B cell (primary cell): ENCODE data around the gene SSX2IP. TPM values are rescaled to one million over a fixed set of nuclear protein-coding genes. Genes with fewer than 3 reads are reported as not detected.
"Not testable (repeated sequence)": the region's sequence is repeated elsewhere in the genome, so short reads cannot be mapped to it uniquely, and the experiment has no call there.

Experiments
- ATAC-seq: fragments of 200-7000 bp; cut with Tn5 transposase; one replicate; pipeline ENCODE4 v1.10.0; 2021; ENCODE audit warnings: low read depth, mild to moderate bottlenecking, moderate number of reproducible peaks, moderate library complexity
- CTCF ChIA-PET: fragments of 350-600 bp; sonication (Branson Sonifier 250); formaldehyde crosslinking; loops from one replicate; lab custom pipeline; 2021; ENCODE audit warnings: antibody characterized with exemption, inconsistent platforms; lab: Charles Lee
- POLR2A ChIA-PET: fragments of 350-600 bp; sonication (Branson Sonifier 250); formaldehyde crosslinking; loops from one replicate; lab custom pipeline; 2021; ENCODE audit warnings: antibody characterized with exemption; lab: Charles Lee
- DNase-seq: peaks from one replicate; pipeline ENCODE4 v3.0.0; 2013
- H2AFZ ChIP-seq: 2 replicates; pipeline ENCODE4 v1.6.1; 2012; ENCODE audit warnings: mild to moderate bottlenecking, low read depth, low read length; ENCODE audit not compliant: insufficient read depth, poor library complexity, severe bottlenecking
- H3K27ac ChIP-seq, 2 donors: 1 replicate in 1 of 2; 2 replicates in 1 of 2; pipeline ENCODE4 v1.5.1; 2012 to 2013; ENCODE audit warnings: low read length in 2 of 2, mild to moderate bottlenecking in 2 of 2, moderate library complexity in 1 of 2
- H3K27me3 ChIP-seq, 4 experiments: fragments of 200-600 bp in 1 of 4; sonication (generic) in 1 of 4; replicated peaks in 1 of 4; 1 replicate in 2 of 4; 2 replicates in 2 of 4; pipeline versions ENCODE4 v1.6.1 to v1.7.0; 2013 to 2016; ENCODE audit warnings: low read length in 3 of 4, mild to moderate bottlenecking in 2 of 4, mixed read lengths in 1 of 4, moderate library complexity in 1 of 4; ENCODE audit not compliant: insufficient read depth in 4 of 4, control insufficient read depth in 3 of 4; ENCODE audit errors: control extremely low read depth in 1 of 4
- H3K36me3 ChIP-seq, 2 experiments: replicated peaks in 1 of 2; 1 replicate in 1 of 2; 2 replicates in 1 of 2; pipeline versions ENCODE4 v1.6.1 to v1.7.1; 2013; ENCODE audit warnings: low read length in 1 of 2; ENCODE audit not compliant: insufficient read depth in 2 of 2, control insufficient read depth in 1 of 2; ENCODE audit errors: control extremely low read depth in 1 of 2, extremely low read depth in 1 of 2
- H3K4me1 ChIP-seq, 2 donors: fragments of 200-600 bp in 1 of 2; sonication (generic) in 1 of 2; 1 replicate in 1 of 2; 2 replicates in 1 of 2; pipeline versions ENCODE4 v1.5.1 to v1.6.1; 2013 to 2017; ENCODE audit warnings: low read length in 2 of 2; ENCODE audit not compliant: control insufficient read depth in 2 of 2, insufficient read depth in 2 of 2
- H3K4me2 ChIP-seq: replicated peaks from 2 replicates; pipeline ENCODE3; 2012; ENCODE audit warnings: mild to moderate bottlenecking, low read depth, low read length; ENCODE audit not compliant: poor library complexity, severe bottlenecking
- H3K4me3 ChIP-seq, 5 experiments: fragments of 200-600 bp in 1 of 5; sonication (generic) in 1 of 5; 1 replicate in 3 of 5; 2 replicates in 2 of 5; pipeline versions ENCODE4 v1.5.1 to v1.7.0; 2011 to 2016; ENCODE audit warnings: low read length in 4 of 5, mild to moderate bottlenecking in 4 of 5, low read depth in 2 of 5, control low read depth in 1 of 5, moderate library complexity in 1 of 5; ENCODE audit not compliant: insufficient read depth in 1 of 5; ENCODE audit errors: control extremely low read depth in 1 of 5, extremely low read depth in 1 of 5
- H3K79me2 ChIP-seq: fragments of 200-600 bp; sonication (generic); one replicate; pipeline ENCODE4 v1.6.0; 2016; ENCODE audit warnings: low read length; ENCODE audit not compliant: control insufficient read depth, insufficient read depth
- H3K9ac ChIP-seq: fragments of 200-600 bp; sonication (generic); 2 replicates; pipeline ENCODE4 v1.6.1; 2017; ENCODE audit warnings: mild to moderate bottlenecking, low read length, moderate library complexity
- H3K9me3 ChIP-seq, 3 donors: one replicate each; pipeline versions ENCODE4 v1.6.1 to v1.7.1; 2013; ENCODE audit warnings: low read length in 2 of 3; ENCODE audit not compliant: control insufficient read depth in 2 of 3, insufficient read depth in 1 of 3; ENCODE audit errors: control extremely low read depth in 1 of 3
- H4K20me1 ChIP-seq: 2 replicates; pipeline ENCODE4 v1.6.0; 2012; ENCODE audit warnings: mild to moderate bottlenecking, low read length; ENCODE audit not compliant: insufficient read depth, control insufficient read depth, poor library complexity, severe bottlenecking
- H3K27ac Mint-ChIP-seq: one replicate; pipeline ENCODE4 v1.8.0; 2021; ENCODE audit warnings: mixed read lengths
- H3K27me3 Mint-ChIP-seq: one replicate; pipeline ENCODE4 v1.8.0; 2021; ENCODE audit warnings: mixed read lengths
- H3K4me1 Mint-ChIP-seq: one replicate; pipeline ENCODE4 v1.8.0; 2021; ENCODE audit warnings: mixed read lengths
- H3K4me3 Mint-ChIP-seq: one replicate; pipeline ENCODE4 v1.8.0; 2021; ENCODE audit warnings: mixed read lengths
- H3K9me3 Mint-ChIP-seq: one replicate; pipeline ENCODE4 v1.8.0; 2022; ENCODE audit warnings: mixed read lengths; ENCODE audit not compliant: insufficient read depth
- CTCF ChIP-seq: fragments of 200-600 bp; IDR thresholded peaks from one replicate; pipeline ENCODE4 v1.8.0; 2022; ENCODE audit warnings: antibody characterized with exemption, mild to moderate bottlenecking
- EZH2 ChIP-seq: IDR thresholded peaks from 2 replicates; pipeline ENCODE4 v1.6.1; 2012; ENCODE audit warnings: borderline replicate concordance, low read depth, mild to moderate bottlenecking, moderate library complexity, low read length; ENCODE audit not compliant: insufficient read depth, poor library complexity, severe bottlenecking
- WGBS: methylation state at CpG from one replicate; pipeline ENCODE4 v1.1.5; 2013; ENCODE audit warnings: missing lambda C conversion rate; ENCODE audit not compliant: insufficient coverage; 5-methylcytosine and 5-hydroxymethylcytosine counted together
- intact Hi-C: fragments of 100-400 bp; cut with micrococcal nuclease; formaldehyde crosslinking; loops from one replicate; pipeline ENCODE4 v1.10.0; 2022
- polyA plus RNA-seq: library from polyadenylated mRNA; depleted of rRNA; stranded (reverse); fragments of >200 nt; gene quantifications from 2 replicates; pipeline ENCODE4 v1.2.3, GENCODE V29; 2012
- total RNA-seq, 2 donors: library from RNA; stranded (reverse); fragments of 120-200 nt in 1 of 2; gene quantifications; 1 replicate in 1 of 2; 2 replicates in 1 of 2; pipeline versions ENCODE4 v1.2.3 to v1.2.4, GENCODE V29; 2013 to 2022

Gene SSX2IP
- total and polyA plus RNA-seq, 2 donors (not counting 1 experiment from before 2014, with no cell fraction given): 0.95 to 10.3 TPM

GRCh38 chr1:84724128-84724860 is 34.0 kb upstream of the SSX2IP start:
- H3K79me2 ChIP-seq: no peaks in the 10 kb centered on the region
- POLR2A ChIA-PET: no interaction called here
- DNase-seq (peak; percentile 52), ATAC-seq (peak; percentile 24)
- no peaks in the 10 kb centered on the region for H3K4me1 ChIP-seq
- H3K9ac ChIP-seq: no peak overlapping the region
- intact Hi-C loops: loop anchor here (1.0 kb wide), 2 partner anchors 56 to 282 kb away; no protein-coding TSS in a partner anchor
- H3K27me3 ChIP-seq: peaks cover 0 to 4% (median 0%) of the 10 kb centered on the region in 4 experiments
- no peaks in the 10 kb centered on the region for H3K9me3 ChIP-seq
- H3K27ac ChIP-seq: no peak overlapping the region
- Mint-ChIP-seq H3K27ac (no peak overlapping the region), H3K4me3 (no peak overlapping the region), H3K9me3 (no peaks in the 10 kb centered on the region), H3K27me3 (peaks cover 9% of the 10 kb centered on the region), H3K4me1 (no peaks in the 10 kb centered on the region)
- H3K36me3 ChIP-seq: no peaks in the 10 kb centered on the region
- no peak overlapping the region for H3K4me3 ChIP-seq
- WGBS: 71% methylated on average over 16 of the region's 17 CpGs
- CTCF ChIA-PET: interaction anchor here (0.6 to 2.2 kb wide), 14 partner anchors 19 to 963 kb away, joined by 3 to 21 read pairs (median 3); partner anchors contain the start of gene PRKACB
- H3K4me2 ChIP-seq: no peak overlapping the region
- no peak overlapping the region for H2AFZ ChIP-seq
- peak; percentile 70 for TF ChIP-seq CTCF
- TF ChIP-seq EZH2: no peak
- no peaks in the 10 kb centered on the region for H4K20me1 ChIP-seq

- H3K4me1 ChIP-seq: no peaks in the 10 kb centered on the region
- Mint-ChIP-seq H3K4me1 (no peaks in the 10 kb centered on the region), H3K4me3 (no peak overlapping the region), H3K9me3 (no peaks in the 10 kb centered on the region), H3K27me3 (peaks cover 9% of the 10 kb centered on the region), H3K27ac (no peak overlapping the region)
- TF ChIP-seq CTCF: no peak
- TF ChIP-seq EZH2: no peak
- H3K27ac ChIP-seq: no peak overlapping the region
- H3K9ac ChIP-seq: no peak overlapping the region
- H2AFZ ChIP-seq: no peak overlapping the region
- ATAC-seq: no peak
- 60% methylated on average over 1 of the region's 3 CpGs for WGBS
- POLR2A ChIA-PET: no interaction called here
- peaks cover 0 to 4% (median 0%) of the 10 kb centered on the region in 4 experiments for H3K27me3 ChIP-seq
- no peak for DNase-seq
- no peaks in the 10 kb centered on the region for H3K79me2 ChIP-seq
- CTCF ChIA-PET: interaction anchor here (1.2 to 2.0 kb wide), 2 partner anchors 54 to 790 kb away, joined by 3 to 11 read pairs; no protein-coding TSS in a partner anchor
- no peaks in the 10 kb centered on the region for H3K36me3 ChIP-seq
- no peak overlapping the region for H3K4me2 ChIP-seq
- H3K4me3 ChIP-seq: no peak overlapping the region
- intact Hi-C loops: no loop called here
- no peaks in the 10 kb centered on the region for H3K9me3 ChIP-seq
- no peaks in the 10 kb centered on the region for H4K20me1 ChIP-seq
Observed at GRCh38 chr1:84722794-84723193, 32.5 kb upstream of the SSX2IP start.

GRCh38 chr1:84721872-84722271 is 31.6 kb upstream of the SSX2IP start:
- POLR2A ChIA-PET, H3K27ac ChIP-seq, DNase-seq, H3K9me3 ChIP-seq, H3K4me3 Mint-ChIP-seq, H3K4me1 Mint-ChIP-seq, H3K36me3 ChIP-seq, H2AFZ ChIP-seq, H3K4me2 ChIP-seq, H3K27ac Mint-ChIP-seq, H3K27me3 Mint-ChIP-seq, H3K27me3 ChIP-seq, H3K79me2 ChIP-seq, H3K9ac ChIP-seq, ATAC-seq, H3K4me3 ChIP-seq, H4K20me1 ChIP-seq, intact Hi-C loops, H3K9me3 Mint-ChIP-seq, H3K4me1 ChIP-seq: not testable (repeated sequence)
- CTCF ChIA-PET: interaction anchor here (1.2 to 2.0 kb wide), 2 partner anchors 53 to 789 kb away, joined by 3 to 11 read pairs; no protein-coding TSS in a partner anchor
- WGBS: 50% methylated on average over 1 of the region's 2 CpGs
